Mesenchymal stem cell (in vitro differentiated cells and primary cell): ENCODE measurements around the gene LIAS.
"Not testable (repeated sequence)": the region's sequence is repeated elsewhere in the genome, so short reads cannot be mapped to it uniquely, and the experiment has no call there.

ENCODE experiments used
- DNase-seq: peaks from one replicate; pipeline ENCODE4 v3.0.0-alpha.2; 2013
- H2AFZ ChIP-seq: one replicate; pipeline ENCODE4 v1.6.1; 2013; ENCODE audit warnings: low read depth, mild to moderate bottlenecking, control low read depth, inconsistent platforms, low read length, moderate library complexity
- H2AK5ac ChIP-seq: 2 replicates; pipeline ENCODE4 v1.6.1; 2013; ENCODE audit warnings: low read length, moderate library complexity, mild to moderate bottlenecking, inconsistent platforms; ENCODE audit not compliant: severe bottlenecking
- H2BK120ac ChIP-seq: one replicate; pipeline ENCODE4 v1.6.1; 2013; ENCODE audit warnings: low read depth, mild to moderate bottlenecking, inconsistent platforms, low read length, moderate library complexity
- H2BK12ac ChIP-seq, 2 experiments: one replicate each; pipeline ENCODE4 v1.6.1; 2013; ENCODE audit warnings: inconsistent platforms in 2 of 2, low read length in 2 of 2, mild to moderate bottlenecking in 2 of 2, moderate library complexity in 2 of 2, control low read depth in 1 of 2
- H2BK15ac ChIP-seq: one replicate; pipeline ENCODE4 v1.6.1; 2013; ENCODE audit warnings: mild to moderate bottlenecking, low read depth, inconsistent platforms; ENCODE audit not compliant: poor library complexity, severe bottlenecking
- H2BK5ac ChIP-seq: 2 replicates; pipeline ENCODE4 v1.6.1; 2013; ENCODE audit warnings: low read depth, mild to moderate bottlenecking, low read length, control low read depth, inconsistent platforms; ENCODE audit not compliant: poor library complexity, severe bottlenecking
- H3K14ac ChIP-seq, 2 experiments: one replicate each; pipeline ENCODE4 v1.6.1; 2013; ENCODE audit warnings: inconsistent platforms in 2 of 2, low read length in 2 of 2, control low read depth in 1 of 2, mild to moderate bottlenecking in 1 of 2, moderate library complexity in 1 of 2
- H3K18ac ChIP-seq, 2 experiments: one replicate each; pipeline ENCODE4 v1.6.1; 2013; ENCODE audit warnings: inconsistent platforms in 2 of 2, low read length in 2 of 2, control low read depth in 1 of 2, low read depth in 1 of 2, mild to moderate bottlenecking in 1 of 2
- H3K23ac ChIP-seq, 2 experiments: one replicate each; pipeline ENCODE4 v1.6.1; 2013; ENCODE audit warnings: inconsistent platforms in 2 of 2, low read length in 2 of 2, mild to moderate bottlenecking in 2 of 2, moderate library complexity in 2 of 2, control low read depth in 1 of 2
- H3K27ac ChIP-seq: 2 replicates; pipeline ENCODE4 v1.5.1; 2013; ENCODE audit warnings: mild to moderate bottlenecking, moderate library complexity, low read length, control low read depth, inconsistent platforms; ENCODE audit not compliant: poor library complexity, severe bottlenecking
- H3K27me3 ChIP-seq, 2 experiments: 2 replicates each; pipeline versions ENCODE4 v1.6.1 to v1.7.0; 2013; ENCODE audit warnings: low read length in 2 of 2, mild to moderate bottlenecking in 2 of 2, moderate library complexity in 2 of 2, control low read depth in 1 of 2, inconsistent platforms in 1 of 2; ENCODE audit not compliant: control insufficient read depth in 1 of 2, insufficient read depth in 1 of 2
- H3K36me3 ChIP-seq, 2 experiments: 2 replicates each; pipeline versions ENCODE4 v1.6.1 to v1.7.0; 2013; ENCODE audit warnings: low read length in 2 of 2, control low read depth in 1 of 2, inconsistent platforms in 1 of 2, low read depth in 1 of 2, mild to moderate bottlenecking in 1 of 2; ENCODE audit not compliant: insufficient read depth in 2 of 2, control insufficient read depth in 1 of 2
- H3K4ac ChIP-seq, 2 experiments: one replicate each; pipeline ENCODE4 v1.6.1; 2013; ENCODE audit warnings: inconsistent platforms in 2 of 2, low read length in 2 of 2, mild to moderate bottlenecking in 2 of 2, moderate library complexity in 2 of 2, control low read depth in 1 of 2, low read depth in 1 of 2
- H3K4me1 ChIP-seq: 2 replicates; pipeline ENCODE4 v1.6.1; 2013; ENCODE audit warnings: low read depth, low read length, control low read depth; ENCODE audit not compliant: control insufficient read depth, insufficient read depth
- H3K4me2 ChIP-seq: 2 replicates; pipeline ENCODE4 v1.6.1; 2013; ENCODE audit warnings: low read length, mild to moderate bottlenecking, inconsistent platforms; ENCODE audit not compliant: poor library complexity, severe bottlenecking
- H3K4me3 ChIP-seq, 2 experiments: 2 replicates each; pipeline versions ENCODE4 v1.5.1 to v1.7.0; 2013; ENCODE audit warnings: low read length in 2 of 2, mild to moderate bottlenecking in 2 of 2, control low read depth in 1 of 2, low read depth in 1 of 2; ENCODE audit not compliant: insufficient read depth in 1 of 2
- H3K79me1 ChIP-seq: replicated peaks from 2 replicates; pipeline ENCODE4 v1.6.1; 2013; ENCODE audit warnings: mild to moderate bottlenecking, control low read depth, low read length, inconsistent platforms; ENCODE audit not compliant: poor library complexity, severe bottlenecking
- H3K9ac ChIP-seq: 2 replicates; pipeline ENCODE4 v1.7.0; 2013; ENCODE audit warnings: mild to moderate bottlenecking, low read length, moderate library complexity
- H3K9me3 ChIP-seq: 2 replicates; pipeline ENCODE4 v1.7.0; 2013; ENCODE audit warnings: mild to moderate bottlenecking, low read length; ENCODE audit not compliant: control insufficient read depth
- H4K8ac ChIP-seq: one replicate; pipeline ENCODE4 v1.6.1; 2013; ENCODE audit warnings: inconsistent platforms, mild to moderate bottlenecking, low read length, moderate library complexity
- H4K91ac ChIP-seq: one replicate; pipeline ENCODE4 v1.6.1; 2013; ENCODE audit warnings: mild to moderate bottlenecking, low read length, inconsistent platforms
- WGBS: methylation state at CpG from one replicate; pipeline ENCODE4 v1.1.7; 2013; ENCODE audit warnings: mixed read lengths; 5-methylcytosine and 5-hydroxymethylcytosine counted together

Gene LIAS

DNA sequence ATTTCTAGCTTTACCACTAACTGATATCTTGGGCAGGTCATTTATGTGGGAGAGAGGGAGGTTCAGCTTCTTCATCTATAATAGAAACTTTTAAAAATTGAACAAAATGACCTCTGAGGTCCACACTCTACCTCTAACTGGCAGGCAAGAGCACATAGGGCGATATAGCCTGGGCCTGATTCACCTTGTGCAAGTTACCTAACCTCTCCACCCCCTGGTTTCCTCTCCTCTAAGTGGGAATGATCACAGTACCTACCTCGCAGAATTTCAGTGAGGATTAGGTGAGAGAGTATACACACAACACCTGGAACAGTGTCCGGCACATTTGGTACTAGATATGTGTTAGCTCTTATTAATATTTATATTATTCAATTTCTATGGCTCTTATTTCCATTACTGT lies 36.6 kb upstream of the LIAS start:
- Histone ChIP-seq H2AK5ac (no peak overlapping the region), H3K36me3 (no peaks in the 10 kb centered on the region), H4K91ac (no peak overlapping the region), H3K79me1 (no peaks in the 10 kb centered on the region), H2AFZ (no peak overlapping the region), H3K4me1 (no peaks in the 10 kb centered on the region), H2BK12ac (no peak overlapping the region), H2BK5ac (no peak overlapping the region), H3K23ac (no peak overlapping the region), H3K27me3 (no peaks in the 10 kb centered on the region), H2BK120ac (no peak overlapping the region), H3K18ac (no peak overlapping the region), H3K4me2 (no peak overlapping the region), H3K4me3 (no peak overlapping the region), H3K9ac (no peak overlapping the region), H4K8ac (no peak overlapping the region), H2BK15ac (no peak overlapping the region), H3K9me3 (no peaks in the 10 kb centered on the region), H3K27ac (no peak overlapping the region), H3K4ac (no peak overlapping the region), H3K14ac (no peak overlapping the region)
- WGBS: 100% methylated on average over 1 of the region's 3 CpGs
- no peak for DNase-seq

DNA sequence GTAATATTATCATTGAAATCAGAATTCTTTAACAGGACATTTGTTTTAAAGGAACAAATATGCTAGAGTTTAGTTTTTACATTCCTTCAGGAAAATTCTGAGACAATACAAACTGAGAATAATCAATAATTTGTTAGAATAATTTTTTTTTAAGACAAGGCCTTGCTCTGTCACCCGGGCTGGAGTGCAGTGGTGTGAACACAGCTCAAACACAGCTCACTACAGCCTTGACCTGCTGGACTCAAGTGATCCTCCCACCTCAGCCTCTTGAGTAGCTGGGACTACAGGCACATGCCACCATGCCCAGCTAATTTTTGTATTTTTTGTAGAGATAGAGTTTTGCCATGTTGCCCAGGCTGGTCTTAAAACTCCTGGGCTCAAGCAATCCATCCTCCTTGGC lies 33.6 kb upstream of the LIAS start:
- H3K9ac ChIP-seq, H3K23ac ChIP-seq, H3K27ac ChIP-seq, DNase-seq, H4K91ac ChIP-seq, H3K18ac ChIP-seq, H3K4me2 ChIP-seq, H2AK5ac ChIP-seq, H3K14ac ChIP-seq, H3K4ac ChIP-seq, H3K36me3 ChIP-seq, H3K27me3 ChIP-seq, H3K4me1 ChIP-seq, H2BK5ac ChIP-seq, H4K8ac ChIP-seq, H3K4me3 ChIP-seq, H2BK12ac ChIP-seq, H2BK15ac ChIP-seq, H2BK120ac ChIP-seq, H2AFZ ChIP-seq, H3K79me1 ChIP-seq, H3K9me3 ChIP-seq: not testable (repeated sequence)
- 70% methylated on average over 1 of the region's 1 CpG for WGBS

DNA sequence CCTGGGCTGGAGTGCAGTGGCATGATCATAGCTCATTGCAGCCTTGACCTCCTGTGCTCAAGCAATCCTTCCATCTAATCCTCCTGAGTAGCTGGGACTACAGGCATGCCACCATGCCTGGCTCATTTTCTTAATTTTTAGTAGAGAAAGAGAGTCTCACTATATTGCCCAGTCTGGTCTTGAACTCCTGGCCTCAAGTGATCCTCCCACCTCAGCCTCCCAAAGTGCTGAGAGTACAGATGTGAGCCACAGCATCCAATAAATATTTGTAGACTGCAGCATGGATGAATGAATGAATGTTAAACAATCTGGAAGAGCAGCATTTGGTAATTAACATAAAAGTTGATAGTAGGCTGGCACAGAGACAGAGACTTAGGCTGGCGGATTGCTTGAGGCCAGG lies 32.1 kb upstream of the LIAS start:
- Histone ChIP-seq H3K14ac (no peak overlapping the region), H4K91ac (no peak overlapping the region), H3K4me1 (no peaks in the 10 kb centered on the region), H2BK120ac (no peak overlapping the region), H3K23ac (no peak overlapping the region), H2BK12ac (no peak overlapping the region), H2BK5ac (no peak overlapping the region), H3K18ac (no peak overlapping the region), H3K9ac (no peak overlapping the region), H4K8ac (no peak overlapping the region), H3K4ac (no peak overlapping the region), H3K4me3 (no peak overlapping the region), H3K36me3 (no peaks in the 10 kb centered on the region), H2AK5ac (no peak overlapping the region), H3K4me2 (no peak overlapping the region), H3K9me3 (no peaks in the 10 kb centered on the region), H2BK15ac (no peak overlapping the region), H3K27me3 (peaks cover 0 to 5% of the 10 kb centered on the region in 2 experiments), H2AFZ (no peak overlapping the region), H3K27ac (no peak overlapping the region), H3K79me1 (no peaks in the 10 kb centered on the region)
- WGBS: 100% methylated on average over 1 of the region's 1 CpG
- no peak for DNase-seq

DNA sequence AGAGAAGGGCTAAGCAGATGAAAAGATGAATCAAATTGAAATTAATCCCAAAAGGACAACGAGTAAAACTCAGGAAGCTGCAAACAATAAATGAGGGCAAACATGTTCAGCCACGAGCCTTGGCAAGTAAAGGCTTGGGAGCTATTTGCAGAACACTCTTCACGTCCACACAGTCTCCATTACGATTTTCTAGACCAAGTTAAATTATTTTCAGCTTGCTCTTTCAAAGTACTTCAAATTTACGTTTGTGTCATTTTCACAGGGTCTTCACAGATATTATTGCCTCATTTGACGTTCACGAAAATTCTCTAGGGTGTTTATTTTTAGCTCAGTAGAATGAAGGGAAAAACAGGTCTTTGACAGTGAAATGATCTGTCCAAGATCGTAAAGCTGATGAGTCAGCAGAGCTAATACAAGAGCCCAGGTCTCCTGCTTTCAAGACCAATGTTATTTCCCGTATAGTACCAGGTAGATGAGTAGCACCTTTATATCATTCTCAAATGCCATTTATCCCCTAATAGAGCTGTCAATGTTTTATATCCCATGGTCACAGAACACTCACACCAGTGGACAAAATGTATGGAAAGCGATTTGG lies 31.2 kb upstream of the LIAS start:
- Histone ChIP-seq H2BK15ac (no peak overlapping the region), H3K4ac (no peak overlapping the region), H2AK5ac (no peak overlapping the region), H3K27me3 (peaks cover 0 to 5% of the 10 kb centered on the region in 2 experiments), H2BK5ac (no peak overlapping the region), H3K9me3 (no peaks in the 10 kb centered on the region), H3K79me1 (no peaks in the 10 kb centered on the region), H3K4me3 (no peak overlapping the region), H3K4me1 (no peaks in the 10 kb centered on the region), H3K18ac (no peak overlapping the region), H2BK12ac (no peak overlapping the region), H4K8ac (no peak overlapping the region), H3K9ac (no peak overlapping the region), H3K4me2 (no peak overlapping the region), H4K91ac (no peak overlapping the region), H3K14ac (no peak overlapping the region), H3K23ac (no peak overlapping the region), H2BK120ac (no peak overlapping the region), H2AFZ (no peak overlapping the region), H3K36me3 (no peaks in the 10 kb centered on the region), H3K27ac (no peak overlapping the region)
- 64% methylated on average over 9 of the region's 10 CpGs for WGBS
- DNase-seq: no peak
